Measurements from ENCODE around the gene BMP2. TPM values are rescaled to one million over a fixed set of nuclear protein-coding genes. Genes with fewer than 3 reads are reported as not detected.
A peak's percentile ranks its signal among the peaks of the same experiment; 100 is the strongest.

Gene BMP2
- total RNA-seq, 1 donor from 2014 or later: 9.2 TPM

DNA sequence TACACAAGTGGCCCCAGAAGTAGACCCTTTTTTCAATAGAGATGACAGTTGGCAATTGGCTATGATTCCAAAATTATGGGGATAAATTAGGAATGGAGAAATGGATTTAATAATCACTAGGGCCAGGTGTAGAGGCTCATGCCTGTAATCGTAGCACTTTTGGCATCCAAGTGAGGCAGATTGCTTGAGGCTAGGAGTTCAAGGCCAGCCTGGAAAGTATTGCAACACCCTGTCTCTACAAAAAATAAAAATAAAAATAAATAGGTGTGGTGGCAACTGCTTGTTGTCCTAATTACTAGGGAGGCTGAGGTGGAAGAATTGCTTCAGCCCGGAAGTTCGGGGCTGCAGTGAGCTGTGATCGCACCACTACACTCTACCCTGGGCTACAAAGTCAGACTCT, 60.0 kb downstream of the BMP2 start:
- H3K4me3 Mint-ChIP-seq (ENCODE audit: unreplicated experiment): no peak overlapping the region
- Histone ChIP-seq H3K36me3 (ENCODE audit: insufficient read depth, low read length) (no peaks in the 10 kb centered on the region), H3K27me3 (ENCODE audit: insufficient read depth, low read length) (no peaks in the 10 kb centered on the region), H3K9me3 (ENCODE audit: insufficient read depth, low read depth, low read length) (no peaks in the 10 kb centered on the region), H3K4me3 (ENCODE audit: insufficient read depth, low read depth, low read length) (no peak overlapping the region), H3K9ac (ENCODE audit: low read length) (no peak overlapping the region), H3K79me2 (ENCODE audit: insufficient read depth, low read length) (no peaks in the 10 kb centered on the region), H4K20me1 (ENCODE audit: insufficient read depth, low read length) (no peaks in the 10 kb centered on the region), H2AFZ (ENCODE audit: low read depth, low read length) (no peak overlapping the region), H3K4me2 (ENCODE audit: low read length) (no peak overlapping the region), H3K27ac (ENCODE audit: low read depth, low read length) (no peak overlapping the region), H3K4me1 (ENCODE audit: insufficient read depth, low read length) (no peaks in the 10 kb centered on the region)
- no peaks in the 10 kb centered on the region for H3K9me3 Mint-ChIP-seq (ENCODE audit: unreplicated experiment)
- DNase-seq (ENCODE audit: low read depth) (no peak), FAIRE-seq (no peak)
- H3K27me3 Mint-ChIP-seq (ENCODE audit: low read depth, unreplicated experiment): no peaks in the 10 kb centered on the region
- no peak overlapping the region for H3K27ac Mint-ChIP-seq (ENCODE audit: unreplicated experiment)
- H3K36me3 Mint-ChIP-seq (ENCODE audit: low read depth, unreplicated experiment): no peaks in the 10 kb centered on the region
- TF ChIP-seq, protein P1, sequence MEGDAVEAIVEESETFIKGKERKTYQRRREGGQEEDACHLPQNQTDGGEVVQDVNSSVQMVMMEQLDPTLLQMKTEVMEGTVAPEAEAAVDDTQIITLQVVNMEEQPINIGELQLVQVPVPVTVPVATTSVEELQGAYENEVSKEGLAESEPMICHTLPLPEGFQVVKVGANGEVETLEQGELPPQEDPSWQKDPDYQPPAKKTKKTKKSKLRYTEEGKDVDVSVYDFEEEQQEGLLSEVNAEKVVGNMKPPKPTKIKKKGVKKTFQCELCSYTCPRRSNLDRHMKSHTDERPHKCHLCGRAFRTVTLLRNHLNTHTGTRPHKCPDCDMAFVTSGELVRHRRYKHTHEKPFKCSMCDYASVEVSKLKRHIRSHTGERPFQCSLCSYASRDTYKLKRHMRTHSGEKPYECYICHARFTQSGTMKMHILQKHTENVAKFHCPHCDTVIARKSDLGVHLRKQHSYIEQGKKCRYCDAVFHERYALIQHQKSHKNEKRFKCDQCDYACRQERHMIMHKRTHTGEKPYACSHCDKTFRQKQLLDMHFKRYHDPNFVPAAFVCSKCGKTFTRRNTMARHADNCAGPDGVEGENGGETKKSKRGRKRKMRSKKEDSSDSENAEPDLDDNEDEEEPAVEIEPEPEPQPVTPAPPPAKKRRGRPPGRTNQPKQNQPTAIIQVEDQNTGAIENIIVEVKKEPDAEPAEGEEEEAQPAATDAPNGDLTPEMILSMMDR (IDR thresholded peaks at IDR 0.05; ENCODE audit: insufficient read depth, low read depth, low read length): no peak
- TF ChIP-seq EZH2 (IDR thresholded peaks at IDR 0.05; ENCODE audit: insufficient read depth, low read length): no peak
- no peaks in the 10 kb centered on the region for H3K4me1 Mint-ChIP-seq (ENCODE audit: low read depth, unreplicated experiment)

DNA sequence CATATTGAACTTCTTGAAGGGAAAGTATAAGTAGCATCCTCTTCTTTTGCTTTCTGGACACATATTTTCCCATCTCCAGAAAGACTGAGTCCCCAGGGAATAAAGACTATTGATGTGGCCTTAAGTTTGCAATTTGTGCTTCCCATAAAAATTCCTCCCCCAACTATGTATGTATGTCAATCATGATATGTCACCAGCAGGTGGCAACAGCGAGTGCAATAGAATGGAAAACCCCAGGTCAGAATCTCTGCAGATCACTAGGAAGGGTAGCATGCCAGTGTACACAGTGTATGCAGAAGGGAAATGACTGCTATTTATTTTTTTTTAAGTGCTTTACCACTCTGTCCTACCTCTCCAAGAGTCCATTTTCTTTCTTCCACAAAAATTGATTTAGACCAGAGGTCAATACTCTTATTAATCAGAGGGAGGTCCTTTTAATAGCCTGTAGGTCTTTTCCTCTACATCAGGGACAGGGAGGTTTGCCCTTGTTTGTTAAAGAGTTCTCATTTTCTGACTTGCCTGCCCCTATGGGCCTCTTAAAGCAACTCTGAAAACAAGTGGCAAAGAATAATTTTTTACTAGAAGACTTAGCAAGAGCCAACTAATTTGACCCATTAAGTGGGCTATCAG, 61.4 kb downstream of the BMP2 start:
- Histone ChIP-seq H3K4me2 (ENCODE audit: low read length) (no peak overlapping the region), H3K4me3 (ENCODE audit: insufficient read depth, low read depth, low read length) (no peak overlapping the region), H3K9me3 (ENCODE audit: insufficient read depth, low read depth, low read length) (no peaks in the 10 kb centered on the region), H2AFZ (ENCODE audit: low read depth, low read length) (no peak overlapping the region), H3K27me3 (ENCODE audit: insufficient read depth, low read length) (no peaks in the 10 kb centered on the region), H3K9ac (ENCODE audit: low read length) (no peak overlapping the region), H3K79me2 (ENCODE audit: insufficient read depth, low read length) (no peaks in the 10 kb centered on the region), H3K4me1 (ENCODE audit: insufficient read depth, low read length) (no peaks in the 10 kb centered on the region), H4K20me1 (ENCODE audit: insufficient read depth, low read length) (no peaks in the 10 kb centered on the region), H3K27ac (ENCODE audit: low read depth, low read length) (no peak overlapping the region), H3K36me3 (ENCODE audit: insufficient read depth, low read length) (no peaks in the 10 kb centered on the region)
- Mint-ChIP-seq H3K27me3 (ENCODE audit: low read depth, unreplicated experiment) (no peaks in the 10 kb centered on the region), H3K4me3 (ENCODE audit: unreplicated experiment) (no peak overlapping the region), H3K4me1 (ENCODE audit: low read depth, unreplicated experiment) (no peaks in the 10 kb centered on the region), H3K36me3 (ENCODE audit: low read depth, unreplicated experiment) (no peaks in the 10 kb centered on the region), H3K27ac (ENCODE audit: unreplicated experiment) (no peak overlapping the region), H3K9me3 (ENCODE audit: unreplicated experiment) (no peaks in the 10 kb centered on the region)
- FAIRE-seq (no peak), DNase-seq (ENCODE audit: low read depth) (peak; percentile 12)
- no peak for TF ChIP-seq EZH2 (IDR thresholded peaks at IDR 0.05; ENCODE audit: insufficient read depth, low read length)
- TF ChIP-seq, protein P1 (IDR thresholded peaks at IDR 0.05; ENCODE audit: insufficient read depth, low read depth, low read length): peak; percentile 67

DNA sequence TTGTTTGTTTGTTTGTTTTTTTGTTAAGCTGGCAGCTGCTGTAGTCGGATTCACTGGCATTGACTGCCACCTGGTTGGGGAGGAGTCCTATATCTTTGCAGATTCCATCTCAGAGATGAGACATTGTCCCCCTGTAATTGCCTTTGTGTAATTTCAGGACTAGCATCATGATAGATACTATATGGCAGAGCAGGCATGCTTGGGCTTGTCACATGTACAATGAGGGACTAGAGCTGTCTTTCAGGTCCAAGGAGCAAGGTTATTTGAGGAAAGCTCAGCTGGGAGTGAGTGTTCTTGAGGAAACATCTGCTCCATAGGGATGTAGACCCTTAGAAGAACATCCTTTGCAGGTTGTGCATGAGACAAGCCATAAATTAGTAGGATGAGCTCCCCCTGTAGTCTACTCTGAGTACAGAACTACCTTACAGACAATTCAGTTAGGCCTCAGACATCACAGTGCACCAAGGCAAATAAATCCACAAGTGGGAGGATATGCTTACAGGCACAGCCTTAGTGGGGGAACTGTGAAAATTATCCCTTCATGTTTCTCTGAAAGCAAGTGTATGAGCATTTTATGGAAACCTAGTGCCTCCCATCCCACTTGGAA, 62.1 kb downstream of the BMP2 start:
- H4K20me1 ChIP-seq (ENCODE audit: insufficient read depth, low read length): no peaks in the 10 kb centered on the region
- H3K79me2 ChIP-seq (ENCODE audit: insufficient read depth, low read length): no peaks in the 10 kb centered on the region
- no peaks in the 10 kb centered on the region for H3K27me3 ChIP-seq (ENCODE audit: insufficient read depth, low read length)
- no peaks in the 10 kb centered on the region for H3K4me1 ChIP-seq (ENCODE audit: insufficient read depth, low read length)
- H3K27ac ChIP-seq (ENCODE audit: low read depth, low read length): no peak overlapping the region
- no peak overlapping the region for H3K9ac ChIP-seq (ENCODE audit: low read length)
- no peak overlapping the region for H3K4me3 Mint-ChIP-seq (ENCODE audit: unreplicated experiment)
- no peaks in the 10 kb centered on the region for H3K9me3 Mint-ChIP-seq (ENCODE audit: unreplicated experiment)
- H3K27ac Mint-ChIP-seq (ENCODE audit: unreplicated experiment): no peak overlapping the region
- no peaks in the 10 kb centered on the region for H3K27me3 Mint-ChIP-seq (ENCODE audit: low read depth, unreplicated experiment)
- no peak for FAIRE-seq
- no peaks in the 10 kb centered on the region for H3K36me3 Mint-ChIP-seq (ENCODE audit: low read depth, unreplicated experiment)
- no peak overlapping the region for H3K4me2 ChIP-seq (ENCODE audit: low read length)
- H3K4me1 Mint-ChIP-seq (ENCODE audit: low read depth, unreplicated experiment): no peaks in the 10 kb centered on the region
- no peaks in the 10 kb centered on the region for H3K9me3 ChIP-seq (ENCODE audit: insufficient read depth, low read depth, low read length)
- no peak for DNase-seq (ENCODE audit: low read depth)
- no peak overlapping the region for H3K4me3 ChIP-seq (ENCODE audit: insufficient read depth, low read depth, low read length)
- no peaks in the 10 kb centered on the region for H3K36me3 ChIP-seq (ENCODE audit: insufficient read depth, low read length)
- TF ChIP-seq, protein P1 (IDR thresholded peaks at IDR 0.05; ENCODE audit: insufficient read depth, low read depth, low read length): peak; percentile 12
- no peak for TF ChIP-seq EZH2 (IDR thresholded peaks at IDR 0.05; ENCODE audit: insufficient read depth, low read length)
- no peak overlapping the region for H2AFZ ChIP-seq (ENCODE audit: low read depth, low read length)
